Upper lobe of left lung (tissue), 4 donors: ENCODE data around the gene SLC25A48.

Experiments used
- CTCF ChIP-seq, 6 experiments: fragments of 450-650 bp in 4 of 6; fragments of 200-600 bp in 2 of 6; sonication (generic) in 2 of 6; IDR thresholded peaks; one replicate each; pipeline ENCODE4 v1.5.1; 2016 to 2019; ENCODE audit warnings: antibody characterized with exemption in 6 of 6
- EP300 ChIP-seq, 4 donors: sonication (generic); formaldehyde crosslinking; IDR thresholded peaks; one replicate each; pipeline ENCODE4 v1.5.1; 2017; ENCODE audit warnings: antibody characterized with exemption in 4 of 4, control low read depth in 2 of 4
- POLR2A ChIP-seq, 4 donors: fragments of 450-650 bp; IDR thresholded peaks; one replicate each; pipeline ENCODE4 v1.5.1; 2016 to 2017; ENCODE audit warnings: antibody characterized with exemption in 4 of 4, mild to moderate bottlenecking in 2 of 4

DNA sequence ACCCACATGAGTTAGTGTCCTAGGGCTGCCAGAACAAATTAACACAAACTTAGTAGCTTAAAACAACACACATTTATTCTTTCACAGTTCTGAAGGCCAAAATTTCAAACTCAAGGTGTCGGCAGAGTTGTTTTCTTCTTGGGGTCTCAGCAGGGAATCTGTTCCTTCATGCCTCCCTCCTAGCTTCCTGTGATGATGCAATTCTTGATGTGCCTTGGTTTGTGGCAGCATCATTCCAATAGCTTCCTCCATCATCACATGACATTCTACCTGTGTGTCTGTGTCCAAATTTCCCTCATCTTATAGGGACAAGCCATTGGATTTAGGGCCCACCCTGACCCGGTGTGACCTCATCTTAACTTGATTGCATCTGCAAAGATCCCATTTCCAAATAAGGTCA, 12.2 kb upstream of the SLC25A48 start:
- TF ChIP-seq CTCF (IDR thresholded peaks at IDR 0.05): no peak
- no peak for TF ChIP-seq EP300 (IDR thresholded peaks at IDR 0.05)
- no peak for TF ChIP-seq POLR2A (IDR thresholded peaks at IDR 0.05)
